Measurements from ENCODE around the gene FXYD2.
A peak's percentile ranks its signal among the peaks of the same experiment; 100 is the strongest.

FXYD2 gene

DNA sequence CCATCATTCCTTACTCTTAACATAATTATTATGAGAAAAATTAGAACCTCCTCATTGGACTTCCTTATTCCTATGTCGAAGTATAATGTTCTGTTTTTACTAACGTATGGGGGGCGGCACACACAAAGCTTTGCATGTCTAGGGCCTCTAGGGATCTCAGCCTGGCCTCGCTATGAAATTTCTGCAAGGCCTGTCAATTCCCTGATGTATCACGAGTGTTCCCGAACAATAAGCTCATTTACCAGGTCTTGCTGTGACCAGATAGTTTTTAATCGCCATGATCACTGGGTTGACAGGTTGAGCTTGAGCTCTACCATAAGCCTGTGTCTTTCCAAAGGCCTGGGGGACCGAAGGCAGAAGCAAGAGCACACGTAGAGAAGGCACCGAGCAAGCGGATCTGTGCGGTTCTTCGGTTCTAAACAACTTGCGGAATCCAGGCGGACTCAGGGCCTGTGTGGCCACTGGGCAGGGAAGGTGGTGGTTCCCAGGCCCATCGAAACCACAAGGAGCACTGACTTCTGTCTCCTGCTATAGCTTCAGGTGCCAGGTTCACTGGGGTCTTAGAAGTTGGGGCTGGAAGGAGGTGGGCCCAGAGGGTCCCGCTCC lies 10.4 kb upstream of the FXYD2 start:
- ATAC-seq, result no peak

DNA sequence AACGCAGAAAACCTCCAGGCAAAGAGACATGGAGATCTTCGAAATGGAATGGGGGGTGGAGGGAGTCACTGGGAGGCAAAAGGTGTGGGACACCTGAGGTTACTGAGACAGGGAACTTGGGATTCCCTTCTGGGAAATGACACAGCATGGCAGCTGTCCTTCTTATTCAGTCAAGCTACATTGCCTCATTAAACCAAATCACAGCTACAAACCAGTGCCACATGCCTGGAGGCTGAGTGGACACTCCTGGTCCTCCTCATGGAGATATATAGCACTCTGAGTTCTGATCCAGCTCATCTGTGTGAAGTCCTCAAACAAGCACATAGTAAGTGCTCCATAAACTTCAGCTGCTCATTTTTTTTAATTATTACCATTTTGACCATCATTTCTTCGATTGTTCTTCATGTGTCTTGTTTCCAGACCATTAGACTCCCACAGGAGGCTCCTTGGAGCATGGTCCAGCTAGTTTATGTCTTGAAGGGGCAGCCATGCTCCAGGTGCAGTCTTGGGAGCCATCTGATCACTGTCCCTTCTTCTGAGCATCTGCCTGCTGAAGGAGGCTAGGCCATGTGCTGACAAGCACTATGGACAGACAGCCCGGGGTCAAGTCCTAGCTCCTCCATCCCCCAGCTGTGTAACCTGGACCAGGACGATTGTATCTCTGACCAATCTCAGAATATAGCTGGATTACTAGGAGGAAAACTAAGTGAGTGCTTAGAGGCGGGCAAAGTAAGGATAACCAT lies 9.7 kb upstream of the FXYD2 start:
- no peak for ATAC-seq

DNA sequence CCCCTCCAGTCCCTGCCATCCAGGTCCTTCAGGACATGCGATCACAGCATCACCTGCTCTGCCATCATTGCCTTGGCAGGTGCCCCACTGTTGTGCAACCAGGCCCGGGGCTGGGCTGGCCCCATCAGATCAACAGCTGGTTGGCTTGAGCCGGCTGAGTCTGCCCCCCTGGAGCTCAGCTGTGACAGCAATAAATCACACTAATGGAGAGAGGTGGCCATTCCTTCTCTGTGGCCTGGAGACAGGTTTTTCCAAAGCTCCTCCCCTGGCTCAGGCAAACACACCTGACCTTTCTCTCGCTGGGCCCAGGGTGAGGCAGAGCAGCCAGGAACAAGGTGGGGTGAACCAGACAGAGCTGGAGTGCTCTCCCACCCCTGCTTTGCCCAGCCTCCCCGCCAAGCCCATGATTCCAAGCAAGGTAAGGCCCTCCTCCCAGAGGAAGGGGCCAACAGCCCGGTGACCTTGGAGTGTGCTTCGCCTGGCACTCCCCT lies 8.9 kb upstream of the FXYD2 start:
- ATAC-seq, result no peak

DNA sequence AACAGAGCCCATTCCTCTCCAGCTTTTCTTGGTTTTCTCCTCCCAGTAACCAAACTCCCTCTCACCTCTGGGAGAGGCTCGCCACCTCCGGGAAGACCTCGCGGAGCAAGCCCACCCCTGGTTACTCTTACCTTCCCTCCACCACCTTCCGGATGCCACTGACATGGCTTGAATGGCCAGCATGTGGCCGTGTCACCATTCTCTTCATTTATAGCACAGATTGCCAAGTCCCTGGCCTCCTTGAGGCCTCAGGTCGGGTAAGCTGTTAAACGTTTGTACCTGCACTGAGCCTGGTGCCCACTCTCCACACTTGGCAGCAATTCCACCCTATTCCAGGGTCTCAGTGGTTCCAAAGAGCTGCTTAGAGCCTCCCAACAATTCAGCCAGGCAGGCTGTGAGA lies 8.0 kb upstream of the FXYD2 start:
- ATAC-seq, result no peak

DNA sequence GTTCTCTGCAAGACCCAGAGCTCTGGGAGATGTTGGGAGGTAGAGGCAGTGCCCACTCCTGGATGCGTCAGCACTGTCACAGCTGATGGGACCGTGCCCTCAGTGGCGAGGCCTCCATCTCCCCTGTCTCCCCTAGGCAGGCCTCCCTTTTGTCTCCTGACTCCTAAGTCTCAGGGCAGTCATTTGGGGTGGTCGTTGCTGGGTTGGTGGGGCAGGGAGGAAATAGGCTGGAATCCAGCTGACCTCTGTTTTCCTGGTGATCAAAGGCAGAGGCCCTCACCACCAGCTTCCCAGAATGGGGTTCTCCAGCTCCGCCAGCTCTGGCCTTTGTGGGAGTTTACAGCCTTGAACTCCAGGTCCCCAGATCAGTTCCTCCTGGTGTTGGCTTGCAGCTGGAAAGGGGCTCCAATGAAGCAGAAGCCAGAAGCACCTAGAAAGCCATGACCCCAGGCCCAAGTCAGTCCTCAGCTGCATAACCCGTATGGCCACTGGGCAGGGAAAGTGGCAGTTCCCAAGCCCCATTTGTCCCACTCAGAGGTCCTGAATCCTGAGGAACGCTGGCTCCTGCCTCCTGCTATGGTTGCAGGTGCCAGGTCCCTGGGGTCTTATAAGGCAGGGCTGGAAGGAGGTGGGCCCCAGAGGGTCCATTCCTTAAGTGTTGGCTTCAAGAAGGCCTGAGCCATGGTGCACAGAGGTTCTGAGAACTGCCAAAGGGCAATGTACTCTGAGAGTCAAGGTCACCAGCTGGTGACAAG lies 7.3 kb upstream of the FXYD2 start:
- no peak for ATAC-seq

DNA sequence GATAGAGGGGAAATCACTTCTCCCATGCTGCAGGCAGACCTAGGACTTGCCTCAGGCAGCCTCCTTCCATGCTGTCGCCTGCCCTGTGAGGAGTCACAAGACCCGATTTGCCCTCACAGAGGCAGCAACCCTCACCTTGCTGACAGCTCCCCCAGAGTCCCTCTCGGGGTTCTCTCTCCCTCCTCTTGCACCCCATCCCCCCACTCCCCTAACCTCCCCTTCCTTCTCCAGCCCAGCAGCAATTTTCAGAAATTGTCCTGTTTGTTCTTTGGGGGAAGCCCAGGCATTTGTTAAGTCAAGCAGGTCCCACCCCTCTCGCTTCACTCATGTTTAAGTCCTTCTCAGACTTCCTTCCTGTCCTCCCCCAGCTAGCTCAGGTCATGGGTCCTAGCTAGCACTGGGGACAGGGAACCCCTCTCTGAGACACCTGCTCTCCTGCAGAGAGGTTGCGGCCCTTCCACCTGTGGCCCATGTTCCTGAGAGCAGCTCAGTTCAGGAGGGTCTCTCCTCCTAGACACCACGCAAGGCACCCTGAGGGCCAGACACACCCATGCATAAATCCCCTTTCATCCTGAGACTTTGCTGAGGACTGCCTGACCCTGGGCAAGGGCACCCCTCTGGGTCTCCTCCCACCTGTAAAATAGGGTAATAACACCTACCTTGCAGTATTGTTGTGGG lies 6.3 kb upstream of the FXYD2 start:
- ATAC-seq, result no peak

DNA sequence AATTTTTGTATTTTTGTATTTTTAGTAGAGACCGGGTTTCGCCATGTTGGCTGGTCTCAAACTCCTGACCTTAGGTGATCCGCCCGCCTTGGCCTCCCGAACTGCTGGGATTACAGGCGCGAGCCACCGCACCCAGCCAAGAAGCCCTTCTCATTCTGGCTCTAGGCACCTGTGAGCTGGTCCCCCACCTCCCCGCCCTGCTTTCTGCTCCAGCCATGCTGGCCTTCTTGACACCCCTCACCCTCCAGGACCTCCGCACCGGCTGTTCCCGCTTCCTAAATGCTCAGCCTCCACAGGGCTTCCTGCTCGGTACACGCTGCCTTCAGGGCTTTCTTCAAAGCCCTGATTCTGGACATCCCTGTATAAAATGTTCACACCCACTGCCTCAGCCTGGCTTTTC lies 5.5 kb upstream of the FXYD2 start:
- ATAC-seq, result no peak

DNA sequence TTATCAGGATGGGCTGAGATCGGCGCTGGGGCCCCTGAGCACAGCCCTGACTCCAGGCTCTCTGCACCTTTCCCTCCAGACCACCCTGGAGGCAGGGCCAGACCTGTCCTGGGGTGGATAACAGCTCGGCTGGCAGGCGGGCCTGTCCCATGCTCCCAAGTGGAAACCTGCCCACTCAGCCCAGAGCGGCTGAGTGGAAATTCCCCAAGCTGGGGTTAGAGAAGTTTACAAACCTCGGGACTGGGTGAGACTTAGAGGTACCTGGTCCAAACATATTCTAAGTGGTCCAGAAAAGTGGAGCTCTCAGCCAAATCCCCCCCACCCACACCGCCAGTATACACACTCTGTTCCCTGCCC lies 4.8 kb upstream of the FXYD2 start:
- ATAC-seq, result no peak

DNA sequence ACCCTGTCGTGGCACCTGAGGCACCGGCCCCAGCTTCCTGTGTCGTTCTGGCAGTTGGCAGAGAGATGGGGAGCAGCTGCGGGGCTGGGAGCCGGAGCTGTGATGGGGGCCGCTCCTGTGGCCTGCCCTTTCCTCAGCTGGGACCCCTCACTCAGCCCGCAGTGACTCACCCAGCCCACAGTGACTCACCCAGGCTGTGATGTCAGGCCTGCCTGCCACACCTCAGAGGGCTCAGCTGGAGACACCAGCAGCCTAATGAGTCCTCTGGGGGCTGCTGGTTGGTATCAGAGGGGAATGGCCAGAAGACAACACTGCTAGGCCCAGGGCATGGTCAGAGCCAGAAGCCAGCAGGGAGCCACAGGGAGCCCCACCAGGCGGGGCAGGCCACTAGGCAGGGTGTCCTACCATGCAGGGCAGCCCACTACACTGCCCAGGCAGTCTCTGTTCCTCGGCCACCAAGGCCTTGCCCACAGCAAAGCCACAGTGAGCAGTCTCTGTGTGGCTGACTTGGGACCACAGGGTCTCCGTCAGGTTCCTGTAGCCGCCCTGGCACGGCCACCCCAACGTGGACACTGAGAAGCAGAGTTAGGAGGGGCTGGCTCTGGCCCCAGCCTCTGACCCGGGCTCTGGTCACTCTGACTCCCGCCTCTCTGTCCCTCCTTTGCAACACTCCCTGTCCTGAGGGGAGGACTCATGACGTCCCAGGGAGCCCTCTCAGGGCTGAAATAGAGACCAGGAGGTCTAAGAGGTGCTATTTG lies 4.2 kb upstream of the FXYD2 start:
- peak; percentile 99 for ATAC-seq

DNA sequence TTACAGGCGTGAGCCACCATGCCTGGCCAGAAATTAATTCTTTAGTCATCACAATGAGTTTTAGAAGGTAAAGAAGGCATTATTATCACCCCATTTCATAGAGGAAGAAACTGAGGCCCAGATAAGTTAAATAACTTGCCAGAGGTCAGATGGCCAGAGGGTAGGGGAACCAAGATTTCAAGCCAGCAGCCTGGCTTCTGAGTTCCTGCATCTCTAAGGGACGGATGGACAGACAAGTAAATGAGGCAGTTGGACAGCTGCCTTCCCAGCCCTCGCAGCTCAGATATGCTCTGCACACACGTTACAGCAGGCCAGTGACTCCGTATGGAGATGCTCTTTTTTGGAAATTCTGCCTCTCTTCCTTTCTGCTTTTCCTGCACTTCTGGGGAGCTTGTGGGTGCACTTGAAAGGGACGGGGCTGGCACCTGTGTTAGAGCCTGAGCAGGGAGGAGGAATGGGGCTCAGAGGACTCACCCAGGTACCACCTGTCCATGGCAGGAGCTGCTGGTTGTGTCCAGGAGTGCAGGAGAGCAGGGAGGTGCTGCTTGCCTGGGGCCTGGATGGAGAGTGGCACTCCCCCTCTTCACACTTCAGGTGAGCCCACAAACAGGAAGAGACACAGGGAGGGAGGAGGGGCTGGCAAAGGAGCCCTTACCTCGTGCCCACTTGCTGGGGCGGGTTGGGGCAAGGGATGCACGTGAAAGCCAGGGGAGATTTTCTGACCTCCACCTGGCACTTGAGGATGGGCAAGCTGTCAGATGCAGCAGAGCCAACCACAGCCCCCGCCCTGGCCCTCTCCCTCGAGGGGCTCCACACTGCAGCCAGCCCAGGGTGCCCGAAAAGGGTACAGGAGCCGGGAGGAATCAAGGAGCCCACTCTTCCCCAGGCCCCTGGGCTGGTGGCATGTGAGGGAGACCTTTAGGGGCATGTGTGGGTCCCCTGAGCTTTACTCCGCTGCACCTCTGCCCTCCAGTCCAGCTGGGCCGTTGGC lies 3.3 kb upstream of the FXYD2 start:
- ATAC-seq, result no peak

DNA sequence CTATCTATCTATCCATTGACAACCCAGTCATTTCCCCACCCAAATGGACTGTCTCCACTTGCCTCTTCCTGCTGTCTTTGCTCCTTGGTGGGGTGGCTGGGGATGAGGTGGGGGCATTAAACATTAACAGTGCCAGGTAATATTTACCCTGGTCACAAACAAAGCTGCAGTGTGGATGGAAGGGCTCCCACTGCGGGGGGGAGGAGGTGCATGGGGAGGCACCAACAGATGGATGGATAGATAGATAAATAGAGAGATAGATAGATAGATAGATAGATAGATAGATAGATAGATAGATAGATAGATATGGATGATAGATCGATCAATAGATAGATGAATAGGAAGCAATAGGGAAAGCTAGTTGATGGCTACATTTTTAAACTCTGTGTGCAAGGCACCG lies 2.3 kb upstream of the FXYD2 start:
- no peak for ATAC-seq

DNA sequence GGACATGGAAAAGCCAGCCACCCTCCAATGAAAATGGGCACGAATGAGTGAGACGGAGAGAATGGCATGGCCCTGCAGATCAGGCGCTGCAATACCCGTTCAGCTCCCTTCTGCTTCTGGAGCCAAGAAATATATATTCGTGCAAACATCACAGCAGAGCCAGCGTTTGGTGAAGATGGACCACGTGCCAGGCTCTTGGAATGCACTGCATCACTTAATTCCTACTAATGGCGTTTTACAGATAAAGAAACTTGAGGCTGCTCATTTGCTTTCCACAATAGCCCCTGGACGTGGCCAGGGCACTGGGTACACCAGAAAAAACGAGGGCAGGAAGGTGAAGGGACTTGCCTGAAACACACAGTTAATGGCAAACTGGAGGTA lies 1.6 kb upstream of the FXYD2 start:
- ATAC-seq, result no peak

DNA sequence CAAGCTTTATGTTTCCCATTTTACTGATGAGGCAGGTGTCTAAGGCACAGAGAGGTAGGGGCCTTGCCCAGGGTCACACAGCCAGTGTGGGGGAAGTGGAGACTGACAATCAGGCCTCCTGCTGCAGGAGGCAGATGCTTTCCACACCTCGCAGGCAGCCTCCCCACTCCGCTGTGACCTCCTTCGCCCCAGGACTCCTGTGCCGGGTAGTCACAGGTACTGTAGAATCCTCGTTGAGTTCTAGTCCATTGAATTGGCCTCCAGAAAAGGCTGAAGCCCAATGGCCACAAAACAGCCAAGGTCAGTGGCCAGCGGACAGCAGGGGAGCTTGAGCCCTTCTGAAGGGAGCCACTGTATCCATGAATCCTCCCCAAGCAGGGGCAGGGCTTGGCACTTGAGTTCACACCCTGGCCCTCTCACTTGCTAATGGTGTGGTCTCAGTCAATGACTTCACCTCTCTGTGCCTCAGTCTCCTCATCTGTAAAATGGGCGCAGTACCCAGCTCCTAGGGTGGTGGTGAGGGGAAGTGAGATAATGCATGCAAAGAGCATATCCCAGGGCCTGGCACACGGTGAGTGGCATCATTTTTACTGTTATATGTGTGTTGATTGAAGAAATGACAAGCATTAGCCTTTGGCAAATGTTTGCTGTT lies 1.1 kb upstream of the FXYD2 start:
- no peak for ATAC-seq

DNA sequence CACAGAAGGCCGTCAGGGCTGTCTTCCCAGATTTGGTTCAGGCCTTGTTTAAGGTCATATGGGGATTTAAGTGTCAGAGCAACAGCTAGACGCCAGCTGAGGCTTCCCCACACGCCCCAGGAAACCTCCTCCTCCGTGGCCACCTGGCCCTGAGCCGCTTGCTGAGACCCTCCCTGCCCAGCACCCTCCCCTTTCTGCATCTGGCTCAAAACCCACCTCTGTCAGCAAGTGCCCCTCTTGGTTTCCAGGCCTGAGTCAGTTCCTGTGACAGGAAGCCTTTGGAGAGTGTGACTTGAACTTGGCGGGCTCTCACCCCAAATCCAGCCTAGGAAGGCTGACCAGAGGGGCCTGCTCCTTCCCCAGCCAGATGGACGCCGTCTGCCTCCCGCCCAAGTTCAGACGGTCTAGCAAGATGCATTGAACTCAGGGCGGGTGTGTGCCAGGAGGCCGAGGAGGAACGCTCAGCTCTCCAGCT lies 561 bp downstream of the FXYD2 start:
- ATAC-seq, result no peak

DNA sequence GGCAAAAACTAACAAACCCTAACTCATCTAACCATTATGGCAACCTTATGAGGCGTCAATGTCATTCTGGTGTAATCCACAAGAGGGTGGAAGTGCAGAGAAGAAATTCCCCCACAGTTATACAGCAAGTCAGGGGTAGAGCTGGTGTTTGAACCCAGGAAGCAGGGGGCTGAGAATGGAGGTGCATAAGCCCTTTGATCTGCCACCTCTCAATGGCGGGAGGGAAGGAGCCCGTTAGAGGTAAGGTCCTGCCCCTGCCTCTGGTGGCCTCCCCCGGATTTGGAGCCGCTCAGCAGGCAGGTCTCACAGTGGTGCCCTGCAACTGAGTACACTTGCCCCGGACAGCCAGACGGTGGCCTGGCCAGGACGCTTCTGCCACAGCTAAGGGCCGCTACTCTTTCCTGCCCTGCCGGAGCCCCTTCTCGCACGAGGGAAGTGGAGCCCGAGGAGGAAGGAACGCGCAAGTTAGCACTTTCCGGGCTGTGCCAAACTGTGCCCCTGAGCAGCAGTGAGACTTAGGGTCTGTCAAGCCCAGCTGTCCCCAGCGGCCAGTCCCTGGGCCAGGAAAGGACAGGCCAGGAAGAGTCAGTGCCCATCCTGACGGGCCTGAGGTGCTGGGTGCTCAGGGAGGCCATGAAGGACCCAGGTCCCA lies 1.1 kb downstream of the FXYD2 start:
- peak; percentile 40 to 58 for ATAC-seq

DNA sequence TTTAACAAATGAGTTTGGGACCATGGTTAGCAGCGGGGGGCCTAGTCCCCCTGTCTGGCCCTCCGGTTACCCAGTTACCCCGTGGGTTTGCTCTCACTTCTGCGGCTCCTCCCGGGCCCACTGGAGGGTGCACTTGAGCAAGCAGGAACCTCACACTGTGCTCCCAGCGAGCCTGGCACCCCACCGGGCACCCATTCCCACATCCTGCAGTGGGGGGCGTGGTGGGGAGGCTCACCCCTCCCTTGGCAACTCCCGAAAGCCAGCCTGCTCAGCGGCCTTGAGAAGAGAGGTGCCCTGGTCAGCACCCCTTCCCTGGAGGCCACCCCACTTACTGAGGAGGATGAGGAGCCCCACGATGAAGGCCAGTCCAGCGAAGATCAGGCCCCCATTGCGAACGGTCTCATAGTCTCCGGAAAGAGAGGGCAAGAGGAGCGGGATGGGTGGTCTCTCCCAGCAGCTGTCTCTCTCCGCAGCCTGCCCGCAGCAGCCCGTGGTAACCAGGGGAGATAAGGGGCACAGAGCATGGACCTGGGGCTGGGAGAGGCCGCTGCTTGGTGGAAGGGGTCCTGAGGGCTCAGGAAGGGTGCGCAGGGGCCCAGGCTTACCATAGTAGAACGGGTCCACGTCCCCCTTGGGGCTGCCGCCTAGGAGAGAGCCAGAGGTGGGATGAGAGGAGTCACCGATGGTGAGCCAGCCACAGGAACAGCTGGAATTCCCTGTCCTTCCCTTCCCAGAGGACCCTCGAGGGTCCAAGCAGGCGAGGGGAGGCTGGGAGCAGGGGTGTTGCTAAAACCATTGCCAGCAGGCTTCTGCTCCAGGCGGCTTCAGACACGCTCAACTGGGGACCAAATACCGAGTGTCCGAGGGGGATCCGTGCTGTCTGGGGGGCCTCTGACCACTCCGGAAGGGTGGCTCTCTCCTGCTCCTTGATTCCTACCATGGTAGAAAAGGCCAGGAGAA lies 2.2 kb downstream of the FXYD2 start:
- no peak for ATAC-seq

DNA sequence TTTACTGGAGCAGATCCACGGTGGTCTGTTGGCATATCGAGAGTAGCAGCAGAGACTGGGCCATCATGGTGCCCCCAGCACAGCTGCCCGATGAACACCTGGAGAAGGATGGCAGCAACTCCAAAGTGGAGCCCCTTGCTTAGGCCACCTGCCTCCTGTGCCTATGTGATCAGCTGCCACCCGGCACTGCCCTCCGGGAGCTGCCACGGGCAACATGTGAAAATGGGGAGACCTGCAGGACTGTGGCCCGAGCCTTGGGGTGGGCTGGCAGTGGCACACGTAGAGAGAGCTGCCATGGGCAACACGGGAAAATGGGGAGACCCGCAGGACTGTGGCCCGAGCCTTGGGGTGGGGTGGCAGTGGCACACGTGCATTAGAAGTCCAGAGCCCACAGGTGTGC lies 3.1 kb downstream of the FXYD2 start:
- ATAC-seq, result no peak

DNA sequence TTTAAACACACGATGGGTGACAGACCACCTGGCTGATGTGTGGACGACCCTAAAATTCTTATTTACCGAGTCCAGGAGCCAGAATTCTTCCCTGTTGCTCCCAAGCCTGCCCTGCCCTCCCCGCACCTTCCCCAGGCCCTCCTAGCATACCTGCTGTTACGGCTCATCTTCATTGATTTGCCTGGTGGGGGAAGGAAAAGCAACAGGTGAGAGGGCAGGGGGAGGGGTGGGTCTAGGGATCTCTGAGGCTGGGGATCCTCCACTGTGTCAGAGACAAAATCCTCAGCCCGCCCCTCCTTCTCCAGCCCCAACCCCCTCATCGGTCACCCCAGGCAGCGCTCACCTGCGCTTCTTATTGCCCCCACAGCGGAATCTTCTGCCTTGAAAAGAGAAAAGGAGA lies 4.0 kb downstream of the FXYD2 start:
- ATAC-seq, result no peak

DNA sequence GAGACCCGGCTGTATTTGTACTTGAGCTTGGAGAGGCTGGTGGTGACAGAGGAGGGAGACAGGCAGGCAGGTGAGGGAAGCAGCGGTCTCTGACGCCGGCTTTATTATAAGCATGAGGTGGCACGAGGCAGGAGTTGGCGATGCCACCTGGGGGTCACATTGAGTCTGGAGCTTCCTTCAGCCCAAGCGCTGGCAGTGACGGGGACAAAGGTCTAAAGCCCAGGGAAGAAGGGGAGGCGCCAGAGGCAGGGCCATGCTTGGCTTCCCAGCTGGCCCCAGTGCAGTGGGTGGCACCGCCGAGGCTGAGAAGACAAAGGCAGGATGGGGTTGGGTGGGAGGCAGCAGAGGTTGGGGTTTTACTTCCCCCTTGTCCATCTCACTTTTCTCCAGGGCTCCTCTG lies 4.5 kb downstream of the FXYD2 start:
- no peak for ATAC-seq
